Fibroblast of skin of right quadriceps (primary cell): ENCODE results near the gene RIPOR1.
A peak's percentile ranks its signal among the peaks of the same experiment; 100 is the strongest.
"Not testable (repeated sequence)": the region's sequence is repeated elsewhere in the genome, so short reads cannot be mapped to it uniquely, and the experiment has no call there.

ENCODE experiments used
- DNase-seq: peaks from one replicate; pipeline ENCODE4 v3.0.0-alpha.2; 2013

RIPOR1 gene

DNA sequence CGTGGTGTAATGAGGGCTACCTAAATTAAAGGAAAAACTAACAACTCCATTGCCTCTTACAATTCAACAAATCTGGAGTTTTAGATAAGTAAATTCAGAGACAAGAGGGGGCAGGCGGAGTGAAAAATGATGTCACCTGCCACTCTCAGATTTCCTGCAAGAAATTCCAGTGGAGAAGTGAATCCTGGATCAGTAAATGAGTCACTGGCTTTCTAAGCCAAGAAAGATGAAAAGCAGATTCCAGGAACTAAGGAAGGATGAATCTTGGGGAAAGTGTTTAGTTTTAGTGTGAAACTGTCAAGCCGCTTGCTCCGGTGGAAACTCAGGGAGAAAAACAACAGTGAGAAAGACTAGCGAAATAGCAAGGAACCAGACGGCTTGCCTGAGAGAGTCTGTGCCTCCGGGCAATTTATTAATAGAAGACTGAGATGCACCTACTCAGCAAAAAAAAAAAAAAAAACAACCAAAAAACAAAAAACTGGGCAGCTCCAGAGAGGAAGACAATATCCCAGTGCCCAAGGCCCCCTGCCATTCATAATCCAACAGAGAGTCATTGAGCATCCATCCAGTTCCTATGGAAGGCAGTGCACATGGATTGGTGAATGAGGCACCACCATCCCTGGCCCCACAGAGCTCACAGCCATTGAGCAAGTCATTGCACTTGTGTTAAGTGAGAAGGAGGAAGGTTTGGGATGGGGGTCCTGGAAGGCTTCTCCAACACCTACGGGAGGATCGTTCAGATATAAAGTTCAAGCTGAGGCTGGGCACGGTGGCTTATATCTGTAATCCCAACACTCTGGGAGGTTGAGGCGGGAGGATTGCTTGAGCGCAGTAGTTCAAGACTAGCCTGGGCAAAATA is 12.1 kb upstream of the RIPOR1 start:
- peak; percentile 78 for DNase-seq

- no peak for DNase-seq
Measured at GRCh38 chr16:67517155-67517445, 11.5 kb upstream of the RIPOR1 start.

DNA sequence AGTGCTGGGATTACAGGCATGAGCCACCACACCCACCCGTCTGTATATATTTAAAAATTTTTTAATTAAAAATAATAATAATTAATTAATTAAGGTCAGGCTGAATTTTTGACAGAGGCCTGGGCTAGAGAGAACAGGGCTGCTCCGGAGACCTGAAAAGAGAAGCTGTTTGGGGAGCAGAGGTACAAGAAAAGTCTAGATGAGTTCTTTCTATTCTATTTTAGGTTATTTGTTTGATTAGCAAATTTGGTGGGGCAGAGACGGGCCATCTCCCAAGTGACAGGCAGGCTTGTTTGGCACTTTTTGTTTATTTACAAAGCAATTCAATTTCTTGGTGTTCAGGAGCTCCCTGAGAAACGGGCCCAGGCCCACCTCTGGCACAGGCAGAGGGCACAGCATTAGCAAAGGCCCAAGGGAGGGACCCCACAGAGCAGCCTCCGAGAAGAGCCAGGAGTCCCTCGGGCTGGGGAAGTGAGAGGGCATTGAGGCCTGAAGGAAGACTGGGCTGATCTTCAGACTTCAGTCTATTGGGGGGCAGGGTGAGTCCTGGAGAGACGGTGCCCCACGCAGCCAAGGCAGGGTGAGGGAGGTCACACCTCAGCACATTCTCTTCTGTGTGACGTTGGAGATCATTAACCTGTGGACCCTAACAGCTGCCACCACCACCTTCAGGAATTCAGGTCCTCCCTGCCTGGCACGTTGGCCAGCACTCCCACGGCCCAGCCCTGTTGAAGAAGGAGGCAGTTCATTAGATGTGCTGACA is 10.8 kb upstream of the RIPOR1 start:
- DNase-seq: no peak

- no peak for DNase-seq
Measured at GRCh38 chr16:67518676-67519075, 10.0 kb upstream of the RIPOR1 start.

DNA sequence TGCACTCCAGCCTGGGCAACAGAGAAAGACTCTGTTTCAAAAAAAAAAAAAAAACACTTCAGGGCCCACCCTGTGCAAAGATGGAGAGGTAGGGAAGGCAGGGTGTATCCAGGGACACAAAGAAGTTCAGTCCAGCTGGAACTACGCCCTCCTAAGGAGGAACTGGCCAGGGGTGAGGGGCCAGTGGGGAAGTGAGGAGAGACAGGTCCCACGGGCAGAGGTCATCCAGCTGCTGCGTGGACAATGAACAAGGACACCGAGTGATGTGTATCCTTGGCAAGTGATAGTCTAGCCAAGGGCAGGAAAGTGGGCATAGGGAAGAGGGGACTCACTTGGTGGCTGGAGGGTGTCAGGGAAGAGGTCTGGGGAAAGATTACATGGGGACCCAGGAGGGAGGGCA is 9.4 kb upstream of the RIPOR1 start:
- DNase-seq: no peak

GRCh38 chr16:67521095-67521804 is 7.4 kb upstream of the RIPOR1 start:
- peak; percentile 95 for DNase-seq

GRCh38 chr16:67525176-67525860 is 3.3 kb upstream of the RIPOR1 start:
- DNase-seq: peak; percentile 49

- no peak for DNase-seq
Measured at GRCh38 chr16:67526149-67526791, 2.4 kb upstream of the RIPOR1 start.

DNA sequence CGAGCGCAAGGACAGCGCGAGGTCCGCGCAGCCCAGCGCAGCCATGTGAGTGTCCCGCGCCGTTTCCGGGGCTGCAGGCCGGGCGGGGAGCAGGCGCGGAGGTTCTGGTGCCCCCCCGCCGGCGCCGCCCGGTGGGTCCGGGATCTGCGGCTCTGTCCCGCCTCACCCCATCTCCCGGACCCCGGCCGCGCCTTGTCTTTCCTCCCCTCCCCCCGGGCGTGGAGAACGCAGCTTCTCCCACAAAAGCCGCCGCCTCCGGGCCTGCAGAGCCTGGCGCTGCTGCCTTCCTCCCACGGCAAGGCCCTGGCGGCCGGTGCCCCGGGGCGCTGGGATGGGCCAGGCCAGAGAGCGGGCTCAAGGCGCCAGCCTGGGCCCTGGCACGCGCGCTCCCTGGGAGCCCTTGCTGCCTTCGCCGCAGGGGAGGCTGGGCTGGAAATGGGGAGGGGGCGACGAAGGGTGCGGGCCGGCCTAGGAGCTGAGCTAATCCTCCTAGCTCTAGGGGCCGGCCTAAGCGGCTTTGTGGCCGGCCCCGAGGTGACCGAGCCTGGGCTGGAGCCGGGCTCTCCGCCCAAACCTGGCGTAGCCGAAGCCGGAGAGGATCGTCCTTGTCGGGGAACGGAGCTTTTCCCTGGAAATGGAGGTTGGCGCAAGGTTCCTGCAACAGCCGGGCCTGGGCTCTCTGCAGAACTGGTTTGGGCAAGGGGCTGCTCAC is 397 bp downstream of the RIPOR1 start:
- no peak for DNase-seq

DNA sequence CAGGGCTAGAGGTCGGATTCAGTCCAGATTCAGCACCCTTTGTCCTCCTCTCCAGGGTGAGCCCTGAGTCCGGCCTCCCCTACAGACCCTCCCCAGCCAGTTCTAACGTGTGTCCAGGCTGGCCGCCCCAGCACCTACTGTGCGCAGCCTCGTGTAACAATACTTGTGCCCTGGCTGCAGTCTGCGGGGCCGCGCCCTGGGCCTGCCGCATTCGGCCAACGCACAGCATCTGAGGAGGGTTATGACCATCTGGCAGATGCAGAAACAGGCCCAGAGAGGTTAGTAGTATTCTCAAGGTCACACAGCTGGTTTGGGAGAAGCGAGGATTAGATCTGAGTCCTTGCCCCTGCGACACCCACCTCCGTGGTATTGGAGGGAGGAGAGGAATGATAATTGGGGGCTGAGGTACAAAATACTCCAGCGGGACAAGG is 968 bp downstream of the RIPOR1 start:
- no peak for DNase-seq

GRCh38 chr16:67530013-67530939 is 1.6 kb downstream of the RIPOR1 start:
- peak; percentile 55 for DNase-seq

- DNase-seq: no peak
Measured at GRCh38 chr16:67531247-67531646, 2.6 kb downstream of the RIPOR1 start.

DNA sequence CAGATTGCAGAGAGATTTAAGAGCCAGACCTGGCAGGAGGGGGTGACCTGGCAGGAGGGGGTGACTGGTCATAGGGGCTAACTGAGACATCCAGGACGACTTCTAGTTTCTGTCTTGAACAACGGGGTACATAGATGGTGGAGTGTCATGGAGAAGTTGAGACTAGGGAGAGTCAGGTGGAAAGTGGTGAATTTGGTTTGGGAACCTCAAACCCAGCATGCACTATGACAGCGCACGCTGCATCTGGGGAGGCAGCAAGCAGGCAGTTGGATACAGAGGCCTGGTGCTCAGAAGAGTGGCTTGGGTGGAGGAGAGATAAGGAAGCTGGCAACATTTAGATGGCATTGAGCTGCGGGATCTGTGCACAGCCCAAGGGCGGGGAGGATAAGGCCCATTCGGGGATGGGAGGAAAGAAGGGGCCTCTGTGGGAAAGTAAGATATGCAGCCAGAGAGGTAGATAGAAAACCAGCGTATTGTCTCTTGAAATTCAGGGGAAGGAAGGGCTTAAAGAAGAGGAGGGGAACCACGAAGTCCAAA is 4.5 kb downstream of the RIPOR1 start:
- no peak for DNase-seq

DNA sequence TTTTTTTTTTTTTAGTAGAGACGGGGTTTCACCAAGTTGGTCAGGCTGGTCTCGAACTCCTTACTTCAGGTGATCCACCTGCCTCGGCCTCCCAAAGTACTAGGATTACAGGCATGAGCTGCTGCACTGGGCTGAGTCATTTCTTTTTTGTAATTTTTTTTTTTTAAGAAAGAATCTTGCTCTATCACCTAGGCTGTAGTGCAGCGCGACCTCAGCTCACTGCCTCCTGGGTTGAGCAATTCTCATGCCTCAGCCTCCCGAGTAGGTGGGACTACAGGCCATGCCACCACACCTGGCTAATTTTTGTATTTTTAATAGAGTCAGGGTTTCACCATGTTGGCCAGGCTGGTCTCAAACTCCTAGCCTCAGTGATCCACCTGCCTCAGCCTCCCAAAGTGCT is 5.4 kb downstream of the RIPOR1 start:
- DNase-seq: not testable (repeated sequence)

DNA sequence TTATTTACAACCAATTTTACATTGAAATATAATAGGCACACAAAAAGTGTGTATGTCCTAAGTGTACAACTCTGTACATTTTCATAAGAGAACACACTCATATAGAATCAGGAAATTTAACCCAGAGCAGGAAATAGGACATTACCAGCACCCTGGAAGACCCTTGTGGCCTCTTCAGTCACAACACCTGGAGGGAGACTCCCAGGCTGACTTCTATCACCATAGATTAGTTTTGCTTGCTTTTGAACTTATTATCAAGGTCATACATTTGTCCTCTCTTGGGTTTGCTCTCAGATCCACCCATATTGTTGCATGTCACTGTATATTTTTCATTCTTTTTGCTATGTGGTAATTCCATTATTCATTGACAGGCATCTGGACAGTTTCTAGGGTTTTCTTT is 5.8 kb downstream of the RIPOR1 start:
- no peak for DNase-seq

GRCh38 chr16:67535201-67535600 is 6.6 kb downstream of the RIPOR1 start:
- DNase-seq: no peak

- peak; percentile 47 for DNase-seq
Measured at GRCh38 chr16:67537270-67537635, 8.6 kb downstream of the RIPOR1 start.

- DNase-seq: no peak
Measured at GRCh38 chr16:67537636-67538591, 9.3 kb downstream of the RIPOR1 start.

DNA sequence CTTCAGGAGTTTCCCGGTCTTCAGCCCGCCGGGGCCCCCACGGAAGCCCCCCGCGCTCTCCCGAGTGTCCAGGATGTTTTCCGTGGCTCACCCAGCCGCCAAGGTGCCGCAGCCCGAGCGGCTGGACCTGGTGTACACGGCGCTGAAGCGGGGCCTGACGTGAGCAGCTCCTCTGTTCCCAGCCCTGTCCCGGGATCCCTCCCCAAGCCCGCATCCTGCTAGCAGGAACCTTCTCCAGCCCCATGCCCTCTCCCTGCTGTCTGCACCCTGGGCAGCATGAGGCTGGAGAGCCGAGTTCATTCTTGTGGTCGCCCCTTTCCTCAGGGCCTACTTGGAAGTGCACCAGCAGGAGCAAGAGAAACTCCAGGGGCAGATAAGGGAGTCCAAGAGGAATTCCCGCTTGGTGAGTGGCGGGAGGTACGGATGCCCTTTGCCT is 10.1 kb downstream of the RIPOR1 start:
- no peak for DNase-seq
